Sigmoid colon (tissue), 7 donors: ENCODE results near the gene OLAH. TPM values are rescaled to one million over a fixed set of nuclear protein-coding genes. Genes with fewer than 3 reads are reported as not detected.

Experiments used
- DNase-seq: peaks from one replicate; pipeline ENCODE4 v3.0.0-alpha.2; 2019
- H3K27ac ChIP-seq, 4 donors: fragments of 200-600 bp; sonication (generic); one replicate each; pipeline ENCODE4 v1.5.1; 2016 to 2019; ENCODE audit warnings: mild to moderate bottlenecking in 1 of 4
- H3K27me3 ChIP-seq, 3 donors: fragments of 200-600 bp; sonication (generic); one replicate each; pipeline ENCODE4 v1.5.1; 2019; ENCODE audit warnings: mild to moderate bottlenecking in 1 of 3
- H3K36me3 ChIP-seq, 4 donors: fragments of 200-600 bp; sonication (generic); one replicate each; pipeline ENCODE4 v1.5.1; 2016 to 2019
- H3K4me1 ChIP-seq, 4 donors: fragments of 200-600 bp; sonication (generic); one replicate each; pipeline ENCODE4 v1.5.1; 2017 to 2019
- H3K4me3 ChIP-seq, 4 donors: fragments of 200-600 bp; sonication (generic); one replicate each; pipeline ENCODE4 v1.5.1; 2017 to 2019; ENCODE audit warnings: mild to moderate bottlenecking in 2 of 4, moderate library complexity in 1 of 4
- H3K9me3 ChIP-seq, 4 donors: fragments of 200-600 bp in 3 of 4; sonication (generic) in 3 of 4; one replicate each; pipeline versions ENCODE4 v1.5.1 to v1.6.1; 2013 to 2019
- EP300 ChIP-seq, 4 donors: sonication (generic); formaldehyde crosslinking; IDR thresholded peaks; one replicate each; pipeline ENCODE4 v1.6.1; 2017; ENCODE audit warnings: antibody characterized with exemption in 4 of 4
- POLR2A ChIP-seq, 2 donors: fragments of 450-650 bp; IDR thresholded peaks; one replicate each; pipeline ENCODE4 v1.6.1; 2016; ENCODE audit warnings: antibody characterized with exemption in 2 of 2, mild to moderate bottlenecking in 2 of 2, moderate library complexity in 2 of 2
- POLR2AphosphoS5 ChIP-seq, 4 donors: sonication (generic); formaldehyde crosslinking; IDR thresholded peaks; one replicate each; pipeline ENCODE4 v1.6.1; 2017; ENCODE audit warnings: antibody characterized with exemption in 4 of 4
- WGBS, 2 donors: extraction: QIAGEN DNeasy Blood & Tissue Kit; methylation state at CpG; one replicate each; pipeline ENCODE4 v1.1.7; 2013; 5-methylcytosine and 5-hydroxymethylcytosine counted together
- intact Hi-C: fragments of 100-400 bp; cut with DNase I; formaldehyde crosslinking; loops from one replicate; pipeline ENCODE4 v1.15.1; 2023
- polyA plus RNA-seq, 3 donors: library from polyadenylated mRNA; stranded (reverse); fragments of 200-250 nt; gene quantifications; one replicate each; pipeline ENCODE4 v1.2.3, GENCODE V29; 2013
- total RNA-seq, 4 donors: library from RNA; depleted of rRNA; stranded (reverse); fragments of >200 nt; gene quantifications; one replicate each; pipeline ENCODE4 v1.1.0, GENCODE V29; 2016
- TF ChIP-seq, protein P1 (sequence below), 4 experiments: fragments of 450-650 bp in 3 of 4; fragments of 200-600 bp in 1 of 4; IDR thresholded peaks; one replicate each; pipeline ENCODE4 v1.5.1; 2016 to 2019; ENCODE audit warnings: antibody characterized with exemption in 4 of 4, mild to moderate bottlenecking in 3 of 4, moderate library complexity in 2 of 4
- donor health status: healthy with polysubstance abuse.
- donor health status: Bipolar disorder and iron deficiency.
- donor health status: healthy.

Gene OLAH
- total and polyA plus RNA-seq, 7 donors = 0.49 to 0.71 (median 0.63) TPM; not detected in 4

DNA sequence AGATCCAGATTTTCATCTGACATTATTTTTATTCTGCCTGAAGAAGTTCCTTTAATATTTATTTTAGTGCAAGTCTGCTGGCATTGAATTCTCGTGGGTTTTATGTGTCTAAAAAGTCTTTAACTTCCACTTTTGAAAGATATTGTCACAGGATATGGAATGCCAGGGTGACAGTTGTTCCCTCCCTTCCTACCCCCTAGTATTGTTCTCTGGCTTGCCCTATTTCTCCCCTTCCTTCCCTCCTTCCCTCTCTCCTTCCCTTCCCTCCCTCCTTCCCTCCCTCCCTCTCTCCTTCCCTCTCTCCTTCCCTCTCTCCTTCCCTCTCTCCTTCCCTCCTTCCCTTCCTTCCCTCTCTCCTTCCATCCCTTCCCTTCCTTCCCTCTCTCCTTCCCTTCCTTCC lies 14.9 kb downstream of the OLAH start:
- Histone ChIP-seq H3K36me3 (no peaks in the 10 kb centered on the region), H3K27ac (no peak overlapping the region), H3K4me3 (no peak overlapping the region), H3K27me3 (no peaks in the 10 kb centered on the region), H3K9me3 (peaks cover 0 to 8% (median 4%) of the 10 kb centered on the region in 4 donors), H3K4me1 (no peaks in the 10 kb centered on the region)
- WGBS, 2 donors = 53 to 71% methylated on average over 1 of the region's 1 CpG
- DNase-seq = no peak
- intact Hi-C loops = no loop called here
- TF ChIP-seq, protein P1, sequence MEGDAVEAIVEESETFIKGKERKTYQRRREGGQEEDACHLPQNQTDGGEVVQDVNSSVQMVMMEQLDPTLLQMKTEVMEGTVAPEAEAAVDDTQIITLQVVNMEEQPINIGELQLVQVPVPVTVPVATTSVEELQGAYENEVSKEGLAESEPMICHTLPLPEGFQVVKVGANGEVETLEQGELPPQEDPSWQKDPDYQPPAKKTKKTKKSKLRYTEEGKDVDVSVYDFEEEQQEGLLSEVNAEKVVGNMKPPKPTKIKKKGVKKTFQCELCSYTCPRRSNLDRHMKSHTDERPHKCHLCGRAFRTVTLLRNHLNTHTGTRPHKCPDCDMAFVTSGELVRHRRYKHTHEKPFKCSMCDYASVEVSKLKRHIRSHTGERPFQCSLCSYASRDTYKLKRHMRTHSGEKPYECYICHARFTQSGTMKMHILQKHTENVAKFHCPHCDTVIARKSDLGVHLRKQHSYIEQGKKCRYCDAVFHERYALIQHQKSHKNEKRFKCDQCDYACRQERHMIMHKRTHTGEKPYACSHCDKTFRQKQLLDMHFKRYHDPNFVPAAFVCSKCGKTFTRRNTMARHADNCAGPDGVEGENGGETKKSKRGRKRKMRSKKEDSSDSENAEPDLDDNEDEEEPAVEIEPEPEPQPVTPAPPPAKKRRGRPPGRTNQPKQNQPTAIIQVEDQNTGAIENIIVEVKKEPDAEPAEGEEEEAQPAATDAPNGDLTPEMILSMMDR (IDR thresholded peaks at IDR 0.05) = no peak
- TF ChIP-seq POLR2AphosphoS5 (IDR thresholded peaks at IDR 0.05) (no peak), POLR2A (IDR thresholded peaks at IDR 0.05) (no peak), EP300 (IDR thresholded peaks at IDR 0.05) (no peak)

GRCh38 chr10:15059914-15060313 lies 16.2 kb downstream of the OLAH start:
- TF ChIP-seq POLR2A (IDR thresholded peaks at IDR 0.05) (no peak), POLR2AphosphoS5 (IDR thresholded peaks at IDR 0.05) (no peak), EP300 (IDR thresholded peaks at IDR 0.05) (no peak)
- TF ChIP-seq, protein P1 (IDR thresholded peaks at IDR 0.05) = no peak
- no peaks in the 10 kb centered on the region for H3K27me3 ChIP-seq
- DNase-seq = no peak
- no peaks in the 10 kb centered on the region for H3K4me1 ChIP-seq
- WGBS, 2 donors = 84 to 93% methylated on average over 4 of the region's 4 CpGs
- H3K36me3 ChIP-seq = no peaks in the 10 kb centered on the region
- no peak overlapping the region for H3K4me3 ChIP-seq
- peaks cover 0 to 8% (median 4%) of the 10 kb centered on the region in 4 donors for H3K9me3 ChIP-seq
- intact Hi-C loops = no loop called here
- H3K27ac ChIP-seq = no peak overlapping the region

DNA sequence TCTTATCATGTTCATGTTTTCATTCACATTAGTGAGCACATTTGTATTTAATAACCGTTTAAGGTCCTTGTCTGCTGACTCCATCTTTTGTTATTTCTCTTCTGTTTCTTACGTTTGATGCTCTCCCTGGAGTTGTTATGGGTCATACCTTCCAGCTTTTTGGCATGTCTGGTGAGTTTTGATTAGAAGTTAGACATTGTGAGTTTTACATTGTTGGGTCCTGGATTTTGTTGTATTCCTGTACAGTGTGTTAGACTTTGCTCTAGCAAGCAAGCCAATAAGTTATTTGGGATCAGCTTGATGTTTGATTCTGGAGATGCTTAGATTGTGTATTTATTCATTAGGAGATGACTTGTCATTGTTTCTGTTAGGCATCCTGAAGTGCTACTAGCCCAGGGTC lies 16.9 kb downstream of the OLAH start:
- Histone ChIP-seq H3K4me3 (no peak overlapping the region), H3K36me3 (no peaks in the 10 kb centered on the region), H3K27ac (no peak overlapping the region), H3K27me3 (no peaks in the 10 kb centered on the region), H3K9me3 (peaks cover 0 to 8% (median 4%) of the 10 kb centered on the region in 4 donors), H3K4me1 (no peaks in the 10 kb centered on the region)
- TF ChIP-seq EP300 (IDR thresholded peaks at IDR 0.05) (no peak), POLR2AphosphoS5 (IDR thresholded peaks at IDR 0.05) (no peak), POLR2A (IDR thresholded peaks at IDR 0.05) (no peak)
- TF ChIP-seq, protein P1 (IDR thresholded peaks at IDR 0.05) = no peak
- intact Hi-C loops = no loop called here
- DNase-seq = no peak
- WGBS, 2 donors = 87 to 91% methylated on average over 2 of the region's 2 CpGs

- TF ChIP-seq, protein P1 (IDR thresholded peaks at IDR 0.05) = no peak
- TF ChIP-seq POLR2A (IDR thresholded peaks at IDR 0.05) = no peak
- no peak for TF ChIP-seq POLR2AphosphoS5 (IDR thresholded peaks at IDR 0.05)
- no peak for TF ChIP-seq EP300 (IDR thresholded peaks at IDR 0.05)
- no peak overlapping the region for H3K27ac ChIP-seq
- H3K36me3 ChIP-seq = no peaks in the 10 kb centered on the region
- H3K27me3 ChIP-seq = no peaks in the 10 kb centered on the region
- intact Hi-C loops = no loop called here
- no peak for DNase-seq
- no peaks in the 10 kb centered on the region for H3K4me1 ChIP-seq
- 89 to 91% methylated on average over 5 of the region's 5 CpGs for WGBS, 2 donors
- H3K9me3 ChIP-seq = no peaks in the 10 kb centered on the region
- H3K4me3 ChIP-seq = no peak overlapping the region
These were observed 23.4 kb downstream of the OLAH start for GRCh38 chr10:15067154-15067553.

- Histone ChIP-seq H3K4me1 (no peaks in the 10 kb centered on the region), H3K27ac (no peak overlapping the region), H3K4me3 (no peak overlapping the region), H3K9me3 (no peaks in the 10 kb centered on the region), H3K36me3 (no peaks in the 10 kb centered on the region), H3K27me3 (no peaks in the 10 kb centered on the region)
- 76 to 89% methylated on average over 3 of the region's 3 CpGs for WGBS, 2 donors
- TF ChIP-seq EP300 (IDR thresholded peaks at IDR 0.05) (no peak), POLR2A (IDR thresholded peaks at IDR 0.05) (no peak), POLR2AphosphoS5 (IDR thresholded peaks at IDR 0.05) (no peak)
- TF ChIP-seq, protein P1 (IDR thresholded peaks at IDR 0.05) = no peak
- DNase-seq = no peak
- intact Hi-C loops = no loop called here
These were observed 25.1 kb downstream of the OLAH start for GRCh38 chr10:15068802-15069201.
